22Rv1 (cell line): ENCODE data around the gene CHI3L2.

Experiments used
- H3K27ac ChIP-seq: fragments of 450-650 bp; 2 replicates; pipeline ENCODE4 v1.5.1; 2017
- ZFX ChIP-seq: fragments of 450-650 bp; IDR thresholded peaks from 2 replicates; pipeline ENCODE4 v1.6.1; 2017; ENCODE audit warnings: antibody characterized with exemption, borderline replicate concordance
- TF ChIP-seq, protein P1 (sequence below): fragments of 450-650 bp; IDR thresholded peaks from 2 replicates; pipeline ENCODE4 v1.5.1; 2017; ENCODE audit warnings: mild to moderate bottlenecking

The CHI3L2 gene

GRCh38 chr1:111202707-111203623, 24.5 kb upstream of the CHI3L2 start:
- no peak overlapping the region; the same call in 1 of the 2 replicates for H3K27ac ChIP-seq
- no peak for TF ChIP-seq ZFX
- TF ChIP-seq, protein P1, sequence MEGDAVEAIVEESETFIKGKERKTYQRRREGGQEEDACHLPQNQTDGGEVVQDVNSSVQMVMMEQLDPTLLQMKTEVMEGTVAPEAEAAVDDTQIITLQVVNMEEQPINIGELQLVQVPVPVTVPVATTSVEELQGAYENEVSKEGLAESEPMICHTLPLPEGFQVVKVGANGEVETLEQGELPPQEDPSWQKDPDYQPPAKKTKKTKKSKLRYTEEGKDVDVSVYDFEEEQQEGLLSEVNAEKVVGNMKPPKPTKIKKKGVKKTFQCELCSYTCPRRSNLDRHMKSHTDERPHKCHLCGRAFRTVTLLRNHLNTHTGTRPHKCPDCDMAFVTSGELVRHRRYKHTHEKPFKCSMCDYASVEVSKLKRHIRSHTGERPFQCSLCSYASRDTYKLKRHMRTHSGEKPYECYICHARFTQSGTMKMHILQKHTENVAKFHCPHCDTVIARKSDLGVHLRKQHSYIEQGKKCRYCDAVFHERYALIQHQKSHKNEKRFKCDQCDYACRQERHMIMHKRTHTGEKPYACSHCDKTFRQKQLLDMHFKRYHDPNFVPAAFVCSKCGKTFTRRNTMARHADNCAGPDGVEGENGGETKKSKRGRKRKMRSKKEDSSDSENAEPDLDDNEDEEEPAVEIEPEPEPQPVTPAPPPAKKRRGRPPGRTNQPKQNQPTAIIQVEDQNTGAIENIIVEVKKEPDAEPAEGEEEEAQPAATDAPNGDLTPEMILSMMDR = no peak

DNA sequence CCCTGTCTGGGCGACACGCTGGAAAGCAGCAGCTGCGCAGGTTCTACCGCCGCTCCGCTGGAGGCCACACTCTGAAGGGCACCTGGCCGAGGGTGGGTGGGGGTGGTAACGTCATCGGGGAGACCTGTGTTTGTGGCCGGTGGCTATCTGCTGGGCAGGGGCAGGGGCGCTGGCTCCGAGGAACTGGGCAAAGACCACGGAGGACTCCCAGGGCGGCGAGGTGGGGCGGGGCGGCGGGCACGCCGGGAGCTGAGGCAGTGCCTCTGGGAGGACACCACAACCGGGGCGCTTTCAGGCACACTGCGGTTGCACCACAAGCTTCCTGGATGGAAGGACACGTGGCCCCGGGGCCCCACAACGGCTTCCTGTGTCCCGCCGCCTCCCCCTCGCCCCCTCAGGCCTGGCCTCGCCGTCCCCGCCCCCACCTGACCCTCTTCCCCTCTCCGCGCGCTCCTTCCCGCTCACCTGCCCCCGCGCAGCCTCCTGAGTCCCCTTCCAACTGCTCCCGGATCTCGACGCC, 23.8 kb upstream of the CHI3L2 start:
- H3K27ac ChIP-seq = peak overlapping the region; percentile 55
- TF ChIP-seq, protein P1 = no peak
- no peak for TF ChIP-seq ZFX

DNA sequence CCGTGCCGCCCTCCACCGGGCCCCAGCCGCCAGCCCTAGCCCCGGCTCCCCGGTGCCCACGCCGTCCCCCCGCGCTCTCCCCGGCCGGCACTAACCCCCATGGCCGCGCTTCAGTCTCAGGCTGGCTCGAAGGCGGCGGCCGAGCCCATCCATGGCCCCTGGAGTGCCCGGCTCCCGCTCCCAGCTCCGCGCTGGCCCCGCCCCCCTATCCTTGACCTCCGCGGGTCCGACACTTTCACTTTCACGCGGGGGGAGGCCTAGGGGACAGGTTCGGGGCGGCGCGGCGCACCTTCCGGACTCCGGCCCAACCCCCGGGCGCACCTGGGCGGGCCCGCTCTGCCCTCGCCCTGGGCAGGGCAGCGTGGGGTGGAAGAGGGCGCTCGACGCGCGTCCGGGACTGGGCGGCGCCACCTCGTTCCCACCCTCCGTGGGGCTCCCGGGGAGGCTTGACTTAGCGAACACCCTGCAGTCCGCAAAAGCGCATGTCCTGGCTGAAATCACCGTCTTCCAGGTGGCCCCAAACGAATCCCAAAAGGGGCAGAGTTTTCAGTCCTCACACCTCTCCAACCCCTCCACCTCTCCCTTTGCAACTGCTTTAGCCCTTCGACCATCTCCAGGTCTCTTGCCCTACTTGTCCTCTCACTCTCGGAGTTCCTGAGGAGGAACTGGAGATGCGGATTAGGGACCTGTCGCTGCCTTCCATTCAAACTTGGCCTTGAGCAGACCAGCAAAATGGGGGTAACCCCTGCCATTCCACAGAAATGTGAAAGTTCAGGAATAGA, 23.1 kb upstream of the CHI3L2 start:
- peak overlapping the region; percentile 55 for H3K27ac ChIP-seq

GRCh38 chr1:111204983-111205713, 22.4 kb upstream of the CHI3L2 start:
- TF ChIP-seq ZFX = no peak
- TF ChIP-seq, protein P1 = no peak
- H3K27ac ChIP-seq = no peak overlapping the region

More for the DNA sequence above, 23.1 kb upstream of the CHI3L2 start:
- TF ChIP-seq ZFX = no peak
- TF ChIP-seq, protein P1 = peak; percentile 27

DNA sequence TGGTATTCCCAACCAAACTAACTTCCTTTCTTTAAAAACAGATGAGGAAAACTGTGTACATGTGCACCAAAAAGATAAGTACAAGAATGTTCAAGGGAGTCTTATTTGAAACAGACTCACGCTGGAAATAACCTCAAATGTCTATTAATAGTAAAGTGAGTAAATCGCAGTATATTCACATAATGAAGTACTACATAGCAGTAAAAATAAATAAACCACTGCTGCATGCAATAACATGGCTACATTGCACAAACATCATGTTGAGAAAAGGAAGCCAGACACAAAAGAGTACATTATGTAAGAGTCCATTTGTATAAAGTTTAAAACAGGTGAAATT, 21.8 kb upstream of the CHI3L2 start:
- TF ChIP-seq, protein P1 = no peak
- no peak for TF ChIP-seq ZFX
- H3K27ac ChIP-seq = no peak overlapping the region

DNA sequence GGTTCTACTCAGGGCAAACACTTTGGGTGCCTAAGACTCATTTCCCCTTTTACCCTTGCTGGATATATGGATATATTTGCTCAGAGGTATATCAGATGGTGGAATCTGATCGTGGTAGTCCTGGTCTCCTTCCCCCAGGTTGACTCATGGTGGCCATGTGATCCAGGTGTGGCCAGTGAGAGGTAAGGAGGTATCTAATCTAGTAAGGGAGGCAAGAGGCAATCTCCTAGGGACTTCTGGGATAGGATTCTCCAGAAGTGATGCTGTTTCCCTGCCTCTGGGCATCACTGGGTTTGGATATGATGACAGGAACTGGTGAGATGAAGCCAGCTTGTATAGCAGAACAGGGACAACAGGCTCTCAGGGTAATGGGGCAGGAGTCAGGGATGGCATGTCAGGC, 18.6 kb upstream of the CHI3L2 start:
- no peak overlapping the region for H3K27ac ChIP-seq

More for the DNA sequence above, 18.6 kb upstream of the CHI3L2 start:
- TF ChIP-seq, protein P1 = no peak
- TF ChIP-seq ZFX = no peak
